Right ventricle myocardium inferior (tissue), 1 donor: ENCODE results near the gene CPVL. TPM values are rescaled to one million over a fixed set of nuclear protein-coding genes. Genes with fewer than 3 reads are reported as not detected.

Experiments used
- total RNA-seq: library from RNA; stranded (reverse); fragmentation: NEBNext Ultra II Directional; extraction: Animal tissue kit (Norgen Biotek cat#: 25700); gene quantifications from one replicate; pipeline ENCODE4 v1.2.1, GENCODE V29; 2021
- donor health status: DM: no; HTN: yes; CAD: no; lungs with severe emphysema.

Gene CPVL
- total RNA-seq, 1 donor from 2014 or later: 50.6 TPM

Other genes with a start within 250 kb of the CPVL start
- 2.3 TPM for gene TRIL, start 188.2 kb downstream of the CPVL start, total RNA-seq
- 20.2 TPM for gene CHN2, start 48.2 kb upstream of the CPVL start, total RNA-seq